Calu3 (cell line): Measurements from ENCODE around the gene TBL1X. TPM values are rescaled to one million over a fixed set of nuclear protein-coding genes. Genes with fewer than 3 reads are reported as not detected.
A peak's percentile ranks its signal among the peaks of the same experiment; 100 is the strongest.

ENCODE experiments used
- BruUV-seq: library from RNA; stranded (reverse); fragments of 400-500 nt; replicated peaks from 2 replicates; lab custom pipeline; 2021; lab: Mats Ljungman, UMichigan
- CTCF ChIA-PET: fragments of 300-600 bp; sonication (Branson Sonifier 250); formaldehyde crosslinking; loops from one replicate; lab custom pipeline; 2022; ENCODE audit warnings: antibody characterized with exemption; lab: Charles Lee
- DNase-seq: peaks from one replicate; pipeline ENCODE4 v3.0.0; 2022
- H3K27ac Mint-ChIP-seq: one replicate; pipeline ENCODE4 v1.8.0; 2022; ENCODE audit warnings: mixed read lengths; ENCODE audit not compliant: unreplicated experiment
- H3K27me3 Mint-ChIP-seq: one replicate; pipeline ENCODE4 v1.8.0; 2022; ENCODE audit warnings: mixed read lengths; ENCODE audit not compliant: unreplicated experiment
- H3K36me3 Mint-ChIP-seq: one replicate; pipeline ENCODE4 v1.8.0; 2022; ENCODE audit warnings: mild to moderate bottlenecking, moderate library complexity, mixed read lengths; ENCODE audit not compliant: insufficient read depth, unreplicated experiment
- H3K4me1 Mint-ChIP-seq: one replicate; pipeline ENCODE4 v1.8.0; 2022; ENCODE audit warnings: mild to moderate bottlenecking, low read depth, mixed read lengths; ENCODE audit not compliant: unreplicated experiment
- H3K4me3 Mint-ChIP-seq: one replicate; pipeline ENCODE4 v1.8.0; 2022; ENCODE audit warnings: mild to moderate bottlenecking, low read depth, moderate library complexity, mixed read lengths; ENCODE audit not compliant: unreplicated experiment
- H3K9me3 Mint-ChIP-seq: one replicate; pipeline ENCODE4 v1.8.0; 2022; ENCODE audit warnings: low read depth, mixed read lengths; ENCODE audit not compliant: unreplicated experiment
- intact Hi-C: fragments of 100-400 bp; cut with micrococcal nuclease; formaldehyde crosslinking; loops from one replicate; pipeline ENCODE4 v1.10.0; 2022; ENCODE audit not compliant: unreplicated experiment
- total RNA-seq: library from RNA; stranded (reverse); gene quantifications from 2 replicates; pipeline ENCODE4 v1.2.3, GENCODE V29; 2022
- TF ChIP-seq, protein P1 (sequence below): fragments of 200-600 bp; IDR thresholded peaks from one replicate; pipeline ENCODE4 v1.8.0; 2022; ENCODE audit warnings: antibody characterized with exemption; ENCODE audit not compliant: unreplicated experiment

The TBL1X gene
- total RNA-seq, 1 experiment from 2014 or later, result 25.0 TPM

- no peak for DNase-seq
- Mint-ChIP-seq H3K27me3 (no peaks in the 10 kb centered on the region), H3K27ac (no peak overlapping the region), H3K4me1 (peaks cover 6% of the 10 kb centered on the region), H3K9me3 (no peaks in the 10 kb centered on the region), H3K4me3 (no peak overlapping the region), H3K36me3 (no peaks in the 10 kb centered on the region)
- BruUV-seq, result no TSS peak
- TF ChIP-seq, protein P1, sequence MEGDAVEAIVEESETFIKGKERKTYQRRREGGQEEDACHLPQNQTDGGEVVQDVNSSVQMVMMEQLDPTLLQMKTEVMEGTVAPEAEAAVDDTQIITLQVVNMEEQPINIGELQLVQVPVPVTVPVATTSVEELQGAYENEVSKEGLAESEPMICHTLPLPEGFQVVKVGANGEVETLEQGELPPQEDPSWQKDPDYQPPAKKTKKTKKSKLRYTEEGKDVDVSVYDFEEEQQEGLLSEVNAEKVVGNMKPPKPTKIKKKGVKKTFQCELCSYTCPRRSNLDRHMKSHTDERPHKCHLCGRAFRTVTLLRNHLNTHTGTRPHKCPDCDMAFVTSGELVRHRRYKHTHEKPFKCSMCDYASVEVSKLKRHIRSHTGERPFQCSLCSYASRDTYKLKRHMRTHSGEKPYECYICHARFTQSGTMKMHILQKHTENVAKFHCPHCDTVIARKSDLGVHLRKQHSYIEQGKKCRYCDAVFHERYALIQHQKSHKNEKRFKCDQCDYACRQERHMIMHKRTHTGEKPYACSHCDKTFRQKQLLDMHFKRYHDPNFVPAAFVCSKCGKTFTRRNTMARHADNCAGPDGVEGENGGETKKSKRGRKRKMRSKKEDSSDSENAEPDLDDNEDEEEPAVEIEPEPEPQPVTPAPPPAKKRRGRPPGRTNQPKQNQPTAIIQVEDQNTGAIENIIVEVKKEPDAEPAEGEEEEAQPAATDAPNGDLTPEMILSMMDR, result no peak
- intact Hi-C loops, result no loop called here
- CTCF ChIA-PET, result no interaction called here
These were observed 62.1 kb downstream of the TBL1X start for GRCh38 chrX:9526965-9527364.

GRCh38 chrX:9528498-9528897 is 63.6 kb downstream of the TBL1X start:
- CTCF ChIA-PET, result no interaction called here
- Mint-ChIP-seq H3K27me3 (no peaks in the 10 kb centered on the region), H3K9me3 (no peaks in the 10 kb centered on the region), H3K36me3 (no peaks in the 10 kb centered on the region), H3K4me3 (no peak overlapping the region), H3K27ac (no peak overlapping the region), H3K4me1 (peaks cover 6% of the 10 kb centered on the region)
- TF ChIP-seq, protein P1, result no peak
- intact Hi-C loops, result no loop called here
- no peak for DNase-seq
- BruUV-seq, result no TSS peak

DNA sequence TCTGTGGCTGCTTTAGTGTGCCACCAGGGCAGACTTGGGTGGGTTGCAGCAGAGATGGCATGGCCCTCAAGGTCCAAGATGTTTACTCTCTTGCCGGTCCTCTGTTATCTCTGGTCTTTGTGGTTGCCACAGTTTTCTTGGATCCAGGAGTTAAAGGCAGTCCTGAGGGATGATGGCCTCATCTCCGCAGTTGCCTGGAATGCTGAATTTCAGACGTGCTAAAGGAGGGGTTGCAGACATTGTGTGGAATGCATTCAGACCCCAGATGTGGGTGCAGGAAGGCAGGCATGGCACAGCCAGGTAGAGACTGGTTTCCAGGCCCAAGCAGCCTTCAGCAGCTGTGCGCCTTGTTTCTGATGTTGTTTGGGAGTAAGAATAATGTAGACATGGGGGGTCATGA is 64.4 kb downstream of the TBL1X start:
- no peak for DNase-seq
- intact Hi-C loops, result no loop called here
- peaks cover 6% of the 10 kb centered on the region for H3K4me1 Mint-ChIP-seq
- H3K27ac Mint-ChIP-seq, result no peak overlapping the region
- no peaks in the 10 kb centered on the region for H3K36me3 Mint-ChIP-seq
- BruUV-seq, result no TSS peak
- TF ChIP-seq, protein P1, result no peak
- CTCF ChIA-PET, result interaction anchor here (0.6 kb wide), 1 partner anchor 911 kb away, joined by 3 read pairs; no protein-coding TSS in a partner anchor
- no peak overlapping the region for H3K4me3 Mint-ChIP-seq
- no peaks in the 10 kb centered on the region for H3K27me3 Mint-ChIP-seq
- H3K9me3 Mint-ChIP-seq, result no peaks in the 10 kb centered on the region

DNA sequence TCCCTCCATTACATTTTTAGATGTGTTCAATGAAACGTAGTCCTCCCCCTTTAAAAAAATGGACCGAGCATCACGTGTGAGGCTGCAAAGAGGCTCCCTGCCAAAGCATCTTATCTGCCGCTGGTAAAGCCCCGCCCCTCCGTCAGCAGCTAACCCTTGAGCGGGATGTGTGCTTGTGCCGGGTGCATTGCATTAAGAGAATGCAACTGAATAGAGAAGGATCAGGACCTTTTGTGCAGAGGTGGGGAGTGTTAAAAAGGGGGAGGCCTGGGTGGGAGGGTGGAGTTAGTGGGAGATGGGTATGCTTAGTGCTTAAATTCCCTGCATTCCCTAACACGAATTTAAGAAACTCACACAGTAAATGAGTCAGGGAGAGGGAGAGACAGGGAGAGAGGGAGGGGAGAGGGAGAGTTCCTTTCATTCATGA is 66.0 kb downstream of the TBL1X start:
- Mint-ChIP-seq H3K27me3 (no peaks in the 10 kb centered on the region), H3K4me3 (no peak overlapping the region), H3K27ac (no peak overlapping the region), H3K4me1 (peaks cover 6% of the 10 kb centered on the region), H3K9me3 (no peaks in the 10 kb centered on the region), H3K36me3 (no peaks in the 10 kb centered on the region)
- intact Hi-C loops, result no loop called here
- no TSS peak for BruUV-seq
- TF ChIP-seq, protein P1, result no peak
- peak; percentile 16 for DNase-seq
- CTCF ChIA-PET, result no interaction called here
